ENCODE data around the gene ITGA3. TPM values are rescaled to one million over a fixed set of nuclear protein-coding genes. Genes with fewer than 3 reads are reported as not detected.

Gene ITGA3
- total and polyA plus RNA-seq, 2 of the 13 experiments (the other 11 are each of a cell fraction or from before 2014, with no cell fraction given): 0.48 to 0.69 TPM

GRCh38 chr17:50101346-50102163 lies 45.6 kb downstream of the ITGA3 start (continued):
- TF ChIP-seq ZNF772 (CRISPR knock-in tag; IDR thresholded peaks at IDR 0.05) (peak; percentile 39; the same call in 1 of the 2 replicates), ZNF224 (CRISPR knock-in tag; IDR thresholded peaks at IDR 0.05) (no peak), BRF2 (CRISPR knock-in tag; IDR thresholded peaks at IDR 0.05) (no peak), ZNF251 (CRISPR knock-in tag; IDR thresholded peaks at IDR 0.05) (no peak), ZBTB42 (CRISPR knock-in tag; IDR thresholded peaks at IDR 0.05) (no peak), GFI1 (CRISPR knock-in tag; IDR thresholded peaks at IDR 0.05; ENCODE audit: borderline replicate concordance) (no peak), ARNT2 (CRISPR knock-in tag; IDR thresholded peaks at IDR 0.05; ENCODE audit: low read depth) (no peak), ATF7 (IDR thresholded peaks at IDR 0.05) (no peak), ATF7 (CRISPR knock-in tag; IDR thresholded peaks at IDR 0.05) (no peak), ZNF784 (CRISPR knock-in tag; IDR thresholded peaks at IDR 0.05; ENCODE audit: borderline replicate concordance) (no peak; the same call in 1 of the 2 replicates), ZNF782 (CRISPR knock-in tag; IDR thresholded peaks at IDR 0.05; ENCODE audit: borderline replicate concordance) (no peak), ZBTB44 (CRISPR knock-in tag; IDR thresholded peaks at IDR 0.05) (no peak), ZKSCAN1 (IDR thresholded peaks at IDR 0.05; ENCODE audit: low read length) (no peak), ZNF205 (CRISPR knock-in tag; IDR thresholded peaks at IDR 0.05) (no peak), ZNF749 (CRISPR knock-in tag; IDR thresholded peaks at IDR 0.05; ENCODE audit: borderline replicate concordance) (no peak), ATF7-NPFF (CRISPR knock-in tag; IDR thresholded peaks at IDR 0.05; ENCODE audit: low read depth) (peak; percentile 75; the same call in 1 of the 2 replicates), MED1 (CRISPR knock-in tag; IDR thresholded peaks at IDR 0.05) (peak; percentile 61), THAP8 (CRISPR knock-in tag; IDR thresholded peaks at IDR 0.05; ENCODE audit: borderline replicate concordance) (no peak), ZSCAN25 (CRISPR knock-in tag; IDR thresholded peaks at IDR 0.05) (peak; percentile 60; the same call in 1 of the 2 replicates), ZNF460 (CRISPR knock-in tag; IDR thresholded peaks at IDR 0.05; ENCODE audit: borderline replicate concordance) (no peak), TARDBP (CRISPR knock-in tag; IDR thresholded peaks at IDR 0.05) (no peak), MEIS1 (CRISPR knock-in tag; IDR thresholded peaks at IDR 0.05; ENCODE audit: borderline replicate concordance) (no peak), KAT2B (IDR thresholded peaks at IDR 0.05; ENCODE audit: borderline replicate concordance, low read depth, low read length) (no peak), ZFP91 (CRISPR knock-in tag; IDR thresholded peaks at IDR 0.05; ENCODE audit: borderline replicate concordance) (no peak)
